Endodermal cell (in vitro differentiated cells): ENCODE data around the gene KAZN. TPM values are rescaled to one million over a fixed set of nuclear protein-coding genes. Genes with fewer than 3 reads are reported as not detected.

Source experiments
- DNase-seq: peaks from one replicate; pipeline ENCODE4 v3.0.0-alpha.2; 2017
- H3K27ac ChIP-seq: 2 replicates; pipeline ENCODE4 v1.5.1; 2013; ENCODE audit warnings: mild to moderate bottlenecking, low read depth, low read length, moderate library complexity
- H3K27me3 ChIP-seq: 2 replicates; pipeline ENCODE4 v1.6.1; 2013; ENCODE audit warnings: mild to moderate bottlenecking, low read length, moderate library complexity; ENCODE audit not compliant: insufficient read depth, control insufficient read depth, poor library complexity, severe bottlenecking
- H3K36me3 ChIP-seq: 2 replicates; pipeline ENCODE4 v1.7.0; 2013; ENCODE audit warnings: mild to moderate bottlenecking, low read length, moderate library complexity; ENCODE audit not compliant: control insufficient read depth, insufficient read depth
- H3K4me1 ChIP-seq: one replicate; pipeline ENCODE4 v1.7.0; 2013; ENCODE audit warnings: low read length; ENCODE audit not compliant: control insufficient read depth, insufficient read depth
- H3K4me3 ChIP-seq: 2 replicates; pipeline ENCODE4 v1.5.1; 2013; ENCODE audit warnings: mild to moderate bottlenecking, low read length, moderate library complexity
- H3K9ac ChIP-seq: 2 replicates; pipeline ENCODE4 v1.6.1; 2013; ENCODE audit warnings: mild to moderate bottlenecking, low read length, moderate library complexity; ENCODE audit not compliant: poor library complexity, severe bottlenecking; ENCODE audit errors: extremely low read depth
- H3K9me3 ChIP-seq: 2 replicates; pipeline ENCODE4 v1.6.1; 2013; ENCODE audit warnings: mild to moderate bottlenecking, low read length, moderate library complexity; ENCODE audit not compliant: control insufficient read depth
- H3K27ac Mint-ChIP-seq: 2 replicates; pipeline ENCODE4 v1.8.0; 2020; ENCODE audit warnings: mixed read lengths
- H3K27me3 Mint-ChIP-seq: 2 replicates; pipeline ENCODE4 v1.8.0; 2021; ENCODE audit warnings: mild to moderate bottlenecking, mixed read lengths; ENCODE audit not compliant: insufficient read depth
- H3K36me3 Mint-ChIP-seq: 2 replicates; pipeline ENCODE4 v1.8.0; 2020; ENCODE audit warnings: low read depth, mixed read lengths
- H3K4me1 Mint-ChIP-seq: 2 replicates; pipeline ENCODE4 v1.8.0; 2020; ENCODE audit warnings: mixed read lengths
- H3K4me3 Mint-ChIP-seq: 2 replicates; pipeline ENCODE4 v1.8.0; 2020; ENCODE audit warnings: mild to moderate bottlenecking, moderate library complexity, mixed read lengths
- H3K9me3 Mint-ChIP-seq: 2 replicates; pipeline ENCODE4 v1.8.0; 2020; ENCODE audit warnings: mild to moderate bottlenecking, mixed read lengths
- WGBS, 2 experiments: methylation state at CpG; one replicate each; pipeline versions ENCODE4 v1.1.5 to v1.1.7; 2013; ENCODE audit warnings: missing lambda C conversion rate in 2 of 2, mixed read lengths in 1 of 2; ENCODE audit not compliant: insufficient coverage in 1 of 2, insufficient read length in 1 of 2; 5-methylcytosine and 5-hydroxymethylcytosine counted together
- total RNA-seq, 2 donors: library from RNA; stranded (reverse); fragmentation: NEBNext Ultra II Directional in 1 of 2; extraction: Animal tissue kit (Norgen Biotek cat#: 25700) in 1 of 2; gene quantifications; 2 replicates in 1 of 2; 3 replicates in 1 of 2; pipeline ENCODE4 v1.2.1, GENCODE V29; 2021
- TF ChIP-seq, protein P1 (sequence below): fragments of 200-600 bp; sonication (generic); conservative IDR thresholded peaks from 2 replicates; pipeline ENCODE4 v1.5.0; 2021; ENCODE audit warnings: antibody characterized with exemption, mild to moderate bottlenecking

Gene KAZN
- total RNA-seq, 2 donors from 2014 or later = 12.4 to 13.9 TPM

DNA sequence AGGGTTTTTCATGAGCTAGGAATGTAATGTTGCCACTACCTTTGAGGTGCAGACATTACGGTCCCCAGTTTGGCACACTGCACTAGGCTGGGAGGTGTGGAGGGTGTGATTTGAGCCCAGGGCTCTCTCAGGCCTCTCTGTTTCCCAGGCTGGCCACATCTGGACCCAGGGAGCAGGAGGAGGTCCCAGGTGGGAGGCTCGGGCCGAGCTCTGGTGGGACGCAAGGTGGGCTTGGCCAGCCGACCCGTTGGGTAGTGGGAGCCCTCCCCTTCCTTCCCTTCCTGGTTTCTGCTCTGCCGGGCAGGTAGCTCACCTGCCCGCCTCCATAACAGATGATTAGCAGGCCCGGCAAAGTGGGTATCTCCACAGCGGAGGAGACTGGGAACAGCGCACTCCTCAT lies 408.9 kb downstream of the KAZN start:
- Histone ChIP-seq H3K27ac (no peak overlapping the region), H3K9ac (no peak overlapping the region), H3K9me3 (no peaks in the 10 kb centered on the region), H3K36me3 (no peaks in the 10 kb centered on the region), H3K4me1 (no peaks in the 10 kb centered on the region), H3K27me3 (no peaks in the 10 kb centered on the region), H3K4me3 (no peak overlapping the region)
- DNase-seq = no peak
- Mint-ChIP-seq H3K36me3 (peaks cover 12% of the 10 kb centered on the region), H3K9me3 (peaks cover 10% of the 10 kb centered on the region), H3K4me1 (peaks cover 9% of the 10 kb centered on the region), H3K4me3 (no peak overlapping the region), H3K27ac (no peak overlapping the region), H3K27me3 (no peaks in the 10 kb centered on the region)
- TF ChIP-seq, protein P1, sequence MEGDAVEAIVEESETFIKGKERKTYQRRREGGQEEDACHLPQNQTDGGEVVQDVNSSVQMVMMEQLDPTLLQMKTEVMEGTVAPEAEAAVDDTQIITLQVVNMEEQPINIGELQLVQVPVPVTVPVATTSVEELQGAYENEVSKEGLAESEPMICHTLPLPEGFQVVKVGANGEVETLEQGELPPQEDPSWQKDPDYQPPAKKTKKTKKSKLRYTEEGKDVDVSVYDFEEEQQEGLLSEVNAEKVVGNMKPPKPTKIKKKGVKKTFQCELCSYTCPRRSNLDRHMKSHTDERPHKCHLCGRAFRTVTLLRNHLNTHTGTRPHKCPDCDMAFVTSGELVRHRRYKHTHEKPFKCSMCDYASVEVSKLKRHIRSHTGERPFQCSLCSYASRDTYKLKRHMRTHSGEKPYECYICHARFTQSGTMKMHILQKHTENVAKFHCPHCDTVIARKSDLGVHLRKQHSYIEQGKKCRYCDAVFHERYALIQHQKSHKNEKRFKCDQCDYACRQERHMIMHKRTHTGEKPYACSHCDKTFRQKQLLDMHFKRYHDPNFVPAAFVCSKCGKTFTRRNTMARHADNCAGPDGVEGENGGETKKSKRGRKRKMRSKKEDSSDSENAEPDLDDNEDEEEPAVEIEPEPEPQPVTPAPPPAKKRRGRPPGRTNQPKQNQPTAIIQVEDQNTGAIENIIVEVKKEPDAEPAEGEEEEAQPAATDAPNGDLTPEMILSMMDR = no peak
- 93 to 98% methylated on average over 7 to 11 of the region's 11 CpGs for WGBS, 2 experiments

DNA sequence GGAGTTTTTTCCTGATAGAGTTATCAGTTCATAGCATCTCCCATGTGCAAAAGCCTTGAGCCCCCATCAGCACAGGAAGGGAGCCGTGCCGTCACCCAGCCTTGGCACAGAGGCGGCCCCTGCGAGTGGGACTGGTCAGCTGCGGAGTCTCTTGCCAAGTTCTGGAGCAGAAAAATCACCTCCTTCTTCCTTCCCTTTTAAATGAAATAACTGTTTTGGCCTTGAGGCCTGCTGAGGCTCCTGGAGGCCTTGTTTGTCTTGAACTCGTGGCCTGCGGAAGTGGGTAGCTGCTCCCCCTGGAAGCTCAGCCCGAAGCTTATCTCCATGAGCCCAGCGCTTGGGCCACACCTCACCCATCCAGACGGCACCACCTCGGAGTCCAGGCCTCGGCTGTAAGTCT lies 409.4 kb downstream of the KAZN start:
- no peaks in the 10 kb centered on the region for H3K4me1 ChIP-seq
- no peaks in the 10 kb centered on the region for H3K36me3 ChIP-seq
- 95 to 100% methylated on average over 5 to 12 of the region's 12 CpGs for WGBS, 2 experiments

DNA sequence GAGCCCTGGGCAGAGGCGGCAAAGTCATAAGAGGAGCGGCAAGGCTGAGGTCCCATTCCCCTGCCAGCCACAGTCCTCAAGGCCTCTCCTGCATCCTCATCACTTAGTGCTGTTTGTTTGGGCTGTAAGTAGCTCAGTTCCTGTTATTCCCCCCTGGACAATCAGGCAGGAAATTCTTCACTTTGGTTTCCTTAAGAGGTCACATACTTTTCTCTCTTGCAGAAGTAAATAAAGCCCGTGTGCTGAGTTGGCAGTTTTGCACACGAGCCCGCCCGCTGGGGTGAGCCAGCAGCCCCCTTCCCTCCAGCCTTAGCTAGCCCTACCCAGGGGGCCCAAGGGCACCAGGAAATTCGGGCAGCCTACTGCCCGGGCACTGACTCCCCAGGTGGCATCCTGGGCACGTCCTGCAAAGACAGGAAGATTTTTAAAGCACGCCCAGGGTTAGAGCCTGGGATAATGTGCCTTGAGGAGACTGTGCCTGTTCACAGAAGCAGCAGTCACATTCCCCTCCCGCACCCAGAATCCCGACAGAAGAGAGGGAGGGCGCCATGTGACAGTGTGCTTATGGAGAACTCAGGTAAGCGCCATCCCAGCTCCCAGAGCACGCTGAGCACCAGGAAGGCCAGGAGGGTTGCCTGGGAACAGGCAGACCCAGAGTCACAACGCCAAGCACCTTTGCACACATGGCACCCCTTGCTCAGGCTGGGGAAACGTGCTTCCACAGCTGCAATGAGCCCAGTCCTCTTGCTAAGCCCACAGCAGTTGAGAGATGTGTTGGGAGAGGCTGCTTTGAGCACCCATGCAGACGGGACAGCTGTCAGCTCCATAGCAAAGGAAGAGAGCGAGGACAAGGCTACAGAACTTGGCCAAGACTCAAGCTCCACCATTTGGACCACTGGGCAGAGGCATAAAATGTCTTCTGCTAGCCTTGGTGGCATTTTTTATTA lies 410.6 kb downstream of the KAZN start:
- H3K36me3 Mint-ChIP-seq = peaks cover 12% of the 10 kb centered on the region
- no peaks in the 10 kb centered on the region for H3K27me3 Mint-ChIP-seq
- H3K36me3 ChIP-seq = no peaks in the 10 kb centered on the region
- H3K4me3 Mint-ChIP-seq = no peak overlapping the region
- H3K4me1 Mint-ChIP-seq = peaks cover 9% of the 10 kb centered on the region
- H3K9me3 Mint-ChIP-seq = peaks cover 10% of the 10 kb centered on the region
- DNase-seq = no peak
- H3K27ac ChIP-seq = no peak overlapping the region
- WGBS, 2 experiments = 87 to 93% methylated on average over 13 to 19 of the region's 19 CpGs
- H3K9me3 ChIP-seq = no peaks in the 10 kb centered on the region
- H3K4me1 ChIP-seq = no peaks in the 10 kb centered on the region
- no peak overlapping the region for H3K9ac ChIP-seq
- H3K27me3 ChIP-seq = no peaks in the 10 kb centered on the region
- no peak overlapping the region for H3K4me3 ChIP-seq
- no peak overlapping the region for H3K27ac Mint-ChIP-seq
- TF ChIP-seq, protein P1 = no peak

More for the DNA sequence above, 409.4 kb downstream of the KAZN start:
- no peak overlapping the region for H3K27ac ChIP-seq
- DNase-seq = no peak
- Mint-ChIP-seq H3K4me1 (peaks cover 9% of the 10 kb centered on the region), H3K27ac (no peak overlapping the region), H3K9me3 (peaks cover 10% of the 10 kb centered on the region), H3K36me3 (peaks cover 12% of the 10 kb centered on the region), H3K27me3 (no peaks in the 10 kb centered on the region), H3K4me3 (no peak overlapping the region)
- H3K27me3 ChIP-seq = no peaks in the 10 kb centered on the region
- TF ChIP-seq, protein P1 = no peak
- no peak overlapping the region for H3K4me3 ChIP-seq
- H3K9ac ChIP-seq = no peak overlapping the region
- no peaks in the 10 kb centered on the region for H3K9me3 ChIP-seq
